H1 (cell line): ENCODE measurements around the gene FITM2. TPM values are rescaled to one million over a fixed set of nuclear protein-coding genes. Genes with fewer than 3 reads are reported as not detected.

Source experiments
- CBX5 ChIP-seq: fragments of 300-800, 300-1000 bp; sonication (generic); IDR thresholded peaks from 2 replicates; pipeline ENCODE4 v1.7.1; 2016; ENCODE audit warnings: antibody characterized with exemption, low read length, low read depth
- CTBP2 ChIP-seq: IDR thresholded peaks from 2 replicates; pipeline ENCODE4 v1.7.0; 2011; ENCODE audit warnings: borderline replicate concordance, mild to moderate bottlenecking, moderate library complexity, mixed read lengths, low read length; ENCODE audit not compliant: insufficient read depth, insufficient read length
- HDAC2 ChIP-seq, 2 experiments: fragments of 300-600 bp in 1 of 2; sonication (generic) in 1 of 2; IDR thresholded peaks; 2 replicates each; pipeline ENCODE4 v1.6.1; 2011 to 2012; ENCODE audit warnings: low read depth in 2 of 2, low read length in 2 of 2, mild to moderate bottlenecking in 2 of 2, moderate library complexity in 2 of 2, borderline replicate concordance in 1 of 2, inconsistent platforms in 1 of 2
- HDAC6 ChIP-seq: IDR thresholded peaks from one replicate; pipeline ENCODE4 v1.7.1; 2012; ENCODE audit warnings: low read depth, mild to moderate bottlenecking, inconsistent platforms, low read length, moderate library complexity
- JUN ChIP-seq: IDR thresholded peaks from 2 replicates; pipeline ENCODE4 v1.6.1; 2011; ENCODE audit warnings: low read depth, mild to moderate bottlenecking, improper control_type of control experiment, low read length
- KDM4A ChIP-seq: IDR thresholded peaks from one replicate; pipeline ENCODE4 v1.7.1; 2012; ENCODE audit warnings: low read depth, mild to moderate bottlenecking, moderate library complexity, low read length, inconsistent platforms; ENCODE audit not compliant: severe bottlenecking
- MAFK ChIP-seq: IDR thresholded peaks from 2 replicates; pipeline ENCODE4 v1.6.1; 2012; ENCODE audit warnings: low read depth, mild to moderate bottlenecking, improper control_type of control experiment, low read length
- POLR2A ChIP-seq, 2 experiments: IDR thresholded peaks; 1 replicate in 1 of 2; 2 replicates in 1 of 2; pipeline ENCODE4 v1.6.1; 2011; ENCODE audit warnings: low read depth in 2 of 2, low read length in 2 of 2, mild to moderate bottlenecking in 2 of 2; ENCODE audit errors: control extremely low read depth in 1 of 2
- SP4 ChIP-seq: IDR thresholded peaks from 2 replicates; pipeline ENCODE4 v1.6.1; 2012; ENCODE audit warnings: low read length, inconsistent platforms
- TCF12 ChIP-seq: IDR thresholded peaks from 2 replicates; pipeline ENCODE4 v1.6.1; 2011; ENCODE audit warnings: low read depth, mild to moderate bottlenecking, low read length
- polyA plus RNA-seq, 7 experiments: library from polyadenylated mRNA; depleted of rRNA in 3 of 7; stranded (reverse) in 5 of 7; unstranded in 2 of 7; fragments of >200 nt in 5 of 7; fragments of 200-250 nt in 2 of 7; gene quantifications; 1 replicate in 5 of 7; 2 replicates in 1 of 7; 4 replicates in 1 of 7; pipeline versions ENCODE4 v1.2.1 to v1.2.3, GENCODE V29; 2011 to 2013; ENCODE audit warnings: missing spikeins in 2 of 7, mixed read lengths in 2 of 7
- total RNA-seq: library from RNA; stranded (reverse); fragmentation: NEBNext Ultra II Directional; extraction: Animal tissue kit (Norgen Biotek cat#: 25700); gene quantifications from 2 replicates; pipeline ENCODE4 v1.2.1, GENCODE V29; 2021
- TF ChIP-seq, protein P1 (sequence below): IDR thresholded peaks from 2 replicates; pipeline ENCODE4 v1.6.1; 2012; ENCODE audit warnings: low read length, inconsistent platforms

Gene FITM2
- total and polyA plus RNA-seq, 2 of the 8 experiments (the other 6 are each of a cell fraction or from before 2014, with no cell fraction given), result 1.1 to 2.1 TPM

DNA sequence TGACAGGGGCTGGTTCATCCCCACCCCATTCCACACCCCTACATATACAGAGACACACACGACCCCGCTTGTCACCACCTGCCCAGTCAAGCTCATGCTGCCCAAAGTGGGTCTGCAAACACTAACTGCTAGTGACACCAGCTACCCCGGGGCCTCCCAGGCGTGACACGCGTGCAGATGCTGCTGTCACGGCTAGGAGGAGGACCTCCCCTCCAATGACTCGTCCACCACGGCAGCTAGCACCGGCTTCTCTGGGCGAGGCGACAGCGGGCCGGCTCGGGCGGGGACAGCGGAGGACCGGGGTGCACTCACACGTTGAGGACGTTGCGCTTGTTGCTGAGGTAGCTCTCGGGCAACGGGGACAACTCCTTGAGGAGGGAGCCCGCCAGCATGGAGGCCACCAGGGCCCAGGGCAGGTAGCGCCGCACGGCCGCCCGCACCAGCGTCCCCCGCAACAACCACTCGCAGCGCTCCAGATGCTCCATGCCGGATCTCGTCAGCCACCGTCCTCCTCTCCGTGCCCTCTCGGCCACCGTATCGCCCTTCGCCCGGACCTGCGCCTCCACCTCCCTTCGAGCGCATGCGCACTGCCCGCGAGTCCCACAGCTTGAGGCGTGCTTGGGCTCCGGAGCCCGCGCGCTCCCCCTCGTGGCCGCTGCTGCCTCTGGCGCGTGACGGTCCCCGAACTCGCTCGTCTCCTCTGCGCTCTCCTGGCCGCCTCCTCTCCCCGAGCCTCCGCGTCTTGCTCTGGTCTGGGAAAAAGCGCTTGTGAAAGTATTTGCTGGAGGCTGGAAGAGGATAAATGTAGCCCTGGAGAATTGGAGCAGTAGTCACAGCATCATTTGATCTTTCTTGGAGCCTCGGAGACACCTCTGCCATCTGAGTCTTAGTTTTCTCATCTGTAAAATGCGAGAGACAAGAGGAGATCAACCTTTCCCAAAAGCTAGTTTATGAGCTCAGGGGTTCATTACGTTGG lies at the start of gene FITM2 (continued):
- TF ChIP-seq HDAC6, result no peak
- TF ChIP-seq MAFK, result no peak
- TF ChIP-seq SP4, result 0 out of 2 replicates have a peak, but pooled peaks have one; percentile 50
- TF ChIP-seq CBX5, result no peak
- TF ChIP-seq CTBP2, result no peak
- TF ChIP-seq JUN, result no peak
- 0 out of 4 replicates have a peak, but pooled peaks of 1 of the 2 experiments have one; percentile 65 for TF ChIP-seq HDAC2 (IDR thresholded peaks at IDR 0.05; ENCODE audit: borderline replicate concordance in 1 of 2, low read depth in 2 of 2, low read length in 2 of 2)
- TF ChIP-seq POLR2A (IDR thresholded peaks at IDR 0.05; ENCODE audit: control extremely low read depth in 1 of 2, low read depth in 2 of 2, low read length in 2 of 2), result 0 out of 3 replicates have a peak, but pooled peaks of 1 of the 2 experiments have one; percentile 31
- TF ChIP-seq KDM4A, result peak; percentile 96
- TF ChIP-seq, protein P1, sequence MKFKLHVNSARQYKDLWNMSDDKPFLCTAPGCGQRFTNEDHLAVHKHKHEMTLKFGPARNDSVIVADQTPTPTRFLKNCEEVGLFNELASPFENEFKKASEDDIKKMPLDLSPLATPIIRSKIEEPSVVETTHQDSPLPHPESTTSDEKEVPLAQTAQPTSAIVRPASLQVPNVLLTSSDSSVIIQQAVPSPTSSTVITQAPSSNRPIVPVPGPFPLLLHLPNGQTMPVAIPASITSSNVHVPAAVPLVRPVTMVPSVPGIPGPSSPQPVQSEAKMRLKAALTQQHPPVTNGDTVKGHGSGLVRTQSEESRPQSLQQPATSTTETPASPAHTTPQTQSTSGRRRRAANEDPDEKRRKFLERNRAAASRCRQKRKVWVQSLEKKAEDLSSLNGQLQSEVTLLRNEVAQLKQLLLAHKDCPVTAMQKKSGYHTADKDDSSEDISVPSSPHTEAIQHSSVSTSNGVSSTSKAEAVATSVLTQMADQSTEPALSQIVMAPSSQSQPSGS, result no peak
- TF ChIP-seq TCF12, result no peak
- TF ChIP-seq, all 59 proteins: peak for 17
